ENCODE data around the gene DLX2. TPM values are rescaled to one million over a fixed set of nuclear protein-coding genes. Genes with fewer than 3 reads are reported as not detected.
A peak's percentile ranks its signal among the peaks of the same experiment; 100 is the strongest.

Gene DLX2
- total and polyA plus RNA-seq, 2 of the 13 experiments (the other 11 are each of a cell fraction or from before 2014, with no cell fraction given) = 0.07 to 0.15 TPM

- TF ChIP-seq ZNF639 (CRISPR knock-in tag; conservative IDR thresholded peaks at IDR 0.05) = 0 out of 2 replicates have a peak, but pooled peaks have one; percentile 53
- TF ChIP-seq ZMYM4 (CRISPR knock-in tag; IDR thresholded peaks at IDR 0.05) = peak; percentile 96
- no peak for TF ChIP-seq SP2 (CRISPR knock-in tag; IDR thresholded peaks at IDR 0.05)
- no peak for TF ChIP-seq MAF1 (CRISPR knock-in tag; IDR thresholded peaks at IDR 0.05; ENCODE audit: borderline replicate concordance)
- no peak for TF ChIP-seq ZSCAN29 (CRISPR knock-in tag; conservative IDR thresholded peaks at IDR 0.05)
- peak; percentile 87 for TF ChIP-seq SAP130 (CRISPR knock-in tag; IDR thresholded peaks at IDR 0.05; ENCODE audit: low read depth)
- TF ChIP-seq ZSCAN12 (CRISPR knock-in tag; IDR thresholded peaks at IDR 0.05) = peak; percentile 89
- TF ChIP-seq FOSL2 (CRISPR knock-in tag; IDR thresholded peaks at IDR 0.05) = peak; percentile 78
- TF ChIP-seq FOXO4 (CRISPR knock-in tag; conservative IDR thresholded peaks at IDR 0.05) = no peak
- TF ChIP-seq ARID3A (IDR thresholded peaks at IDR 0.05; ENCODE audit: low read depth, low read length) = peak; percentile 98
- no peak for TF ChIP-seq ZIK1 (CRISPR knock-in tag; IDR thresholded peaks at IDR 0.05; ENCODE audit: borderline replicate concordance, low read depth)
- TF ChIP-seq KDM5B (CRISPR knock-in tag; IDR thresholded peaks at IDR 0.05; ENCODE audit: borderline replicate concordance) = no peak
- TF ChIP-seq HMG20A (CRISPR knock-in tag; IDR thresholded peaks at IDR 0.05; ENCODE audit: borderline replicate concordance) = peak; percentile 97
- TF ChIP-seq SMARCC2 (IDR thresholded peaks at IDR 0.05) = no peak
- TF ChIP-seq HINFP (CRISPR knock-in tag; IDR thresholded peaks at IDR 0.05; ENCODE audit: low read depth) = no peak
- TF ChIP-seq TRIM24 (CRISPR knock-in tag; IDR thresholded peaks at IDR 0.05) = no peak
- no peak for TF ChIP-seq ZNF225 (CRISPR knock-in tag; IDR thresholded peaks at IDR 0.05)
- TF ChIP-seq POLR2A (IDR thresholded peaks at IDR 0.05; ENCODE audit: insufficient read depth in 1 of 2, low read depth in 2 of 2, low read length in 2 of 2) = no peak
- TF ChIP-seq MIER2 (CRISPR knock-in tag; IDR thresholded peaks at IDR 0.05) = no peak; the same call in 1 of the 2 replicates
- no peak; the same call in 1 of the 2 replicates for TF ChIP-seq KDM5A (IDR thresholded peaks at IDR 0.05; ENCODE audit: borderline replicate concordance, low read length)
- TF ChIP-seq NR2F6 (IDR thresholded peaks at IDR 0.05) = peak; percentile 95
- peak; percentile 96 for TF ChIP-seq NR2F6 (CRISPR knock-in tag; IDR thresholded peaks at IDR 0.05)
- 0 out of 2 replicates have a peak, but pooled peaks have one; percentile 15 for TF ChIP-seq FUBP1 (CRISPR knock-in tag; IDR thresholded peaks at IDR 0.05; ENCODE audit: borderline replicate concordance)
Observed at GRCh38 chr2:172052000-172052983, 50.4 kb downstream of the DLX2 start (continued).
